ENCODE results near the gene PPP1R9A. TPM values are rescaled to one million over a fixed set of nuclear protein-coding genes. Genes with fewer than 3 reads are reported as not detected.

The PPP1R9A gene
- total RNA-seq, 1 experiment from 2014 or later = 13.5 TPM

DNA sequence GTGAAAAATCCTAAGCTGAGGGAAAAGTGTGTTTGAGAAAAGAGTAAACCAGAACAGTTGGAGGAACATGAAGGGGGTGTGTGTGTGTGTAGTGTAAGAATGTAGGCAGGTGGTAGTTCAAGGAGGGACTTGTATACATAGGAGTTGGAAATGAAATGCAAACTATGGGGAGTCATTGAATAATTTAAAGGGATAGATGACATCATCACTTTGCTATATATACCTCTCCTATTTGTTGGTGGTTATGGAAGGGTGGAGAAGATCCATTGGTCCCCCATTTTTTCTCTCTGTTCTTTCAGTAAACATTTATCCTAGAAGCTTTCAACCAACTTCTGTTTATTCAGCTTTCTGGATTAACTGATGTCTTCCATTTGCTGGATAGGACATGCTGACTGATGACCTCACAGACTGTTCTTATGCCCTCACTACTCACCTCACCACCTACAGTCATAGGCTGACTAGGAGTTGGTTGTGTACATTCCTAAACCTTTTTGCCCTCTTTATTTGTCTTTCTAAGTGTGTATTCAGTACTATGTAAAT is 20.8 kb downstream of the PPP1R9A start:
- H3K36me3 ChIP-seq (ENCODE audit: control insufficient read depth in 1 of 2, insufficient read depth in 2 of 2, low read length in 2 of 2) = no peaks in the 10 kb centered on the region
- ChIA-PET POLR2A (no interaction called here), RAD21 (ENCODE audit: low non-redundant PET in 1 of 2, low total read pairs in 2 of 2, uncharacterized antibody in 2 of 2, unreplicated experiment in 2 of 2) (no interaction called here), CTCF (no interaction called here)
- H3K9ac ChIP-seq (ENCODE audit: low read length) = no peak overlapping the region
- no TSS peak for BruUV-seq (replicated peaks)
- no peak overlapping the region for H2AFZ ChIP-seq (ENCODE audit: low read depth, low read length, poor library complexity, severe bottlenecking)
- no peak for TF ChIP-seq CBX3 (IDR thresholded peaks at IDR 0.05; ENCODE audit: low read depth)
- H3K4me1 ChIP-seq (ENCODE audit: control insufficient read depth in 1 of 2, insufficient read depth in 2 of 2, low read length in 2 of 2) = no peaks in the 10 kb centered on the region
- DNase-seq (ENCODE audit: low read depth, low spot score) = no peak
- intact Hi-C loops (cut with micrococcal nuclease) = no loop called here
- ATAC-seq = no peak
- H3K4me3 ChIP-seq (replicated peaks in 1 of 2; ENCODE audit: low read depth in 1 of 2, low read length in 2 of 2) = no peak overlapping the region
- 0 out of 2 replicates have a peak, but pooled peaks cover 4% of the 10 kb centered on the region for H3K79me2 ChIP-seq (ENCODE audit: insufficient read depth, low read length)
- no peak overlapping the region for H3K27ac ChIP-seq (ENCODE audit: low read depth, low read length)
- H4K20me1 ChIP-seq (ENCODE audit: insufficient read depth) = no peaks in the 10 kb centered on the region
- no peak overlapping the region for H3K4me2 ChIP-seq (ENCODE audit: low read length)
- H3K9me3 ChIP-seq (ENCODE audit: control insufficient read depth in 1 of 2, insufficient read depth in 1 of 2, low read depth in 1 of 2, low read length in 2 of 2) = no peaks in the 10 kb centered on the region
- H3K27me3 ChIP-seq (ENCODE audit: insufficient read depth, low read length) = no peaks in the 10 kb centered on the region
- no peaks in the 10 kb centered on the region for H3K9me2 ChIP-seq (ENCODE audit: insufficient read depth)

DNA sequence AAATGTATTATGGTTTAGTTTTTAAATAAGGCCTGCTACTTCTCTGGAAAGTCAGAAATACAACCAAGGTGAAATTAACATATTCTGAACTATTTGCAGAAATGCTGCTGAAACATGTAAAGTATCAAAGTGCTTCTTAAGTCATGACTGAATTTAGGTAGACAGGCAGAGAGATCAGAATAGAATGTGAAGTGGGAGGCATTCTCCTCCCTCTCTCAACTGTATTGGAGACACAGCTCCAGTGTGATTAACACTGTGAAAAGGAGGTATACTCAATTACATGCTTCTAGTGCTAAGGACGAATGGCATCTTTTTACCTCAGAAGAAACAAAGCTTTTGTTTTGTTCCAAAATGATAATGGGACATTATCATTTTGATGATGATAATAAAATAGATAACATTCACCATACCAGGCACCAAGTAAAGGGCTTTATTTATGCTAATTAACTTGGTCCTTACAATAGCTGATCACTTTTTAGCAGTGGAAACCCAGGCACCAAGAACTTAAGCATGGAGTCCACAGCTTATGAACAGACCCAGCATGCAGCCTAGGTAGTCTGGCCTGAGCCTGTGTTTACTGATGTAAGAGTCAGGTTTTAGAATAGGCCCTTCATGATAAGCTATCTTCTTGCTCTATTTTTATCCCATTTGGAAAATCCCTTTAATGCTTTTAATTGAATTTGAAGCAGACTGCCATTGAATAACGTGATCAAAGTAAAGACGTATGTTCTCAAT is 26.0 kb downstream of the PPP1R9A start:
- no peak for ATAC-seq
- DNase-seq (ENCODE audit: low read depth, low spot score) = no peak
- no peaks in the 10 kb centered on the region for H4K20me1 ChIP-seq (ENCODE audit: insufficient read depth)
- intact Hi-C loops (cut with micrococcal nuclease) = no loop called here
- no peak overlapping the region for H2AFZ ChIP-seq (ENCODE audit: low read depth, low read length, poor library complexity, severe bottlenecking)
- no peaks in the 10 kb centered on the region for H3K9me3 ChIP-seq (ENCODE audit: control insufficient read depth in 1 of 2, insufficient read depth in 1 of 2, low read depth in 1 of 2, low read length in 2 of 2)
- H3K9me2 ChIP-seq (ENCODE audit: insufficient read depth) = no peaks in the 10 kb centered on the region
- BruUV-seq (replicated peaks) = no TSS peak
- H3K36me3 ChIP-seq (ENCODE audit: control insufficient read depth in 1 of 2, insufficient read depth in 2 of 2, low read length in 2 of 2) = no peaks in the 10 kb centered on the region
- no peak overlapping the region for H3K4me2 ChIP-seq (ENCODE audit: low read length)
- no peak overlapping the region for H3K27ac ChIP-seq (ENCODE audit: low read depth, low read length)
- H3K79me2 ChIP-seq (ENCODE audit: insufficient read depth, low read length) = no peaks in the 10 kb centered on the region
- no peaks in the 10 kb centered on the region for H3K4me1 ChIP-seq (ENCODE audit: control insufficient read depth in 1 of 2, insufficient read depth in 2 of 2, low read length in 2 of 2)
- POLR2A ChIA-PET = no interaction called here
- no peak overlapping the region for H3K4me3 ChIP-seq (replicated peaks in 1 of 2; ENCODE audit: low read depth in 1 of 2, low read length in 2 of 2)
- RAD21 ChIA-PET (ENCODE audit: low non-redundant PET in 1 of 2, low total read pairs in 2 of 2, uncharacterized antibody in 2 of 2, unreplicated experiment in 2 of 2) = no interaction called here
- CTCF ChIA-PET = no interaction called here
- no peaks in the 10 kb centered on the region for H3K27me3 ChIP-seq (ENCODE audit: insufficient read depth, low read length)
- no peak overlapping the region for H3K9ac ChIP-seq (ENCODE audit: low read length)
- no peak for TF ChIP-seq SP1 (IDR thresholded peaks at IDR 0.05; ENCODE audit: low read depth)
- TF ChIP-seq EZH2 (IDR thresholded peaks at IDR 0.05) = no peak
- TF ChIP-seq REST (IDR thresholded peaks at IDR 0.05; ENCODE audit: low read depth) = no peak
- TF ChIP-seq CBX3 (IDR thresholded peaks at IDR 0.05; ENCODE audit: low read depth) = no peak
- no peak for TF ChIP-seq SIN3A (IDR thresholded peaks at IDR 0.05; ENCODE audit: low read depth)
- TF ChIP-seq SRF (IDR thresholded peaks at IDR 0.05; ENCODE audit: low read depth) = no peak
- TF ChIP-seq, protein P1, sequence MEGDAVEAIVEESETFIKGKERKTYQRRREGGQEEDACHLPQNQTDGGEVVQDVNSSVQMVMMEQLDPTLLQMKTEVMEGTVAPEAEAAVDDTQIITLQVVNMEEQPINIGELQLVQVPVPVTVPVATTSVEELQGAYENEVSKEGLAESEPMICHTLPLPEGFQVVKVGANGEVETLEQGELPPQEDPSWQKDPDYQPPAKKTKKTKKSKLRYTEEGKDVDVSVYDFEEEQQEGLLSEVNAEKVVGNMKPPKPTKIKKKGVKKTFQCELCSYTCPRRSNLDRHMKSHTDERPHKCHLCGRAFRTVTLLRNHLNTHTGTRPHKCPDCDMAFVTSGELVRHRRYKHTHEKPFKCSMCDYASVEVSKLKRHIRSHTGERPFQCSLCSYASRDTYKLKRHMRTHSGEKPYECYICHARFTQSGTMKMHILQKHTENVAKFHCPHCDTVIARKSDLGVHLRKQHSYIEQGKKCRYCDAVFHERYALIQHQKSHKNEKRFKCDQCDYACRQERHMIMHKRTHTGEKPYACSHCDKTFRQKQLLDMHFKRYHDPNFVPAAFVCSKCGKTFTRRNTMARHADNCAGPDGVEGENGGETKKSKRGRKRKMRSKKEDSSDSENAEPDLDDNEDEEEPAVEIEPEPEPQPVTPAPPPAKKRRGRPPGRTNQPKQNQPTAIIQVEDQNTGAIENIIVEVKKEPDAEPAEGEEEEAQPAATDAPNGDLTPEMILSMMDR (IDR thresholded peaks at IDR 0.05 in 2 of 3, conservative IDR thresholded peaks at IDR 0.05 in 1 of 3; ENCODE audit: borderline replicate concordance in 1 of 3, insufficient read depth in 1 of 3, low read depth in 2 of 3, low read length in 2 of 3) = no peak
- no peak for TF ChIP-seq POLR2AphosphoS5 (IDR thresholded peaks at IDR 0.05; ENCODE audit: low read depth, low read length)
- no peak for TF ChIP-seq TCF7L2 (IDR thresholded peaks at IDR 0.05; ENCODE audit: borderline replicate concordance, extremely low read depth, insufficient read depth, insufficient read length)
- no peak for TF ChIP-seq YY1 (IDR thresholded peaks at IDR 0.05; ENCODE audit: extremely low read depth, insufficient replicate concordance, low read depth, low read length)
- TF ChIP-seq RAD21 (IDR thresholded peaks at IDR 0.05; ENCODE audit: low read depth) = no peak
- TF ChIP-seq ZNF274 (IDR thresholded peaks at IDR 0.05; ENCODE audit: low read depth, low read length) = no peak
- TF ChIP-seq, protein P2, sequence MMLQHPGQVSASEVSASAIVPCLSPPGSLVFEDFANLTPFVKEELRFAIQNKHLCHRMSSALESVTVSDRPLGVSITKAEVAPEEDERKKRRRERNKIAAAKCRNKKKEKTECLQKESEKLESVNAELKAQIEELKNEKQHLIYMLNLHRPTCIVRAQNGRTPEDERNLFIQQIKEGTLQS (IDR thresholded peaks at IDR 0.05) = no peak
- TF ChIP-seq POLR2A (IDR thresholded peaks at IDR 0.05; ENCODE audit: borderline replicate concordance, extremely low read depth, insufficient read depth, insufficient read length) = no peak
